GM18505 (cell line): ENCODE data around the gene KDM6B.

Source experiments
- ATAC-seq: cut with Tn5 transposase; IDR thresholded peaks from one replicate; pipeline ENCODE4 v1.9.1; 2021; ENCODE audit not compliant: unreplicated experiment
- POLR2A ChIP-seq: IDR thresholded peaks from 4 replicates; pipeline ENCODE4 v1.6.1; 2011; ENCODE audit warnings: borderline replicate concordance; ENCODE audit not compliant: insufficient read depth, insufficient read length; ENCODE audit errors: extremely low read depth

Gene KDM6B

GRCh38 chr17:7880076-7880868 lies 46.3 kb downstream of the KDM6B start:
- TF ChIP-seq POLR2A = no peak
- no peak for ATAC-seq

DNA sequence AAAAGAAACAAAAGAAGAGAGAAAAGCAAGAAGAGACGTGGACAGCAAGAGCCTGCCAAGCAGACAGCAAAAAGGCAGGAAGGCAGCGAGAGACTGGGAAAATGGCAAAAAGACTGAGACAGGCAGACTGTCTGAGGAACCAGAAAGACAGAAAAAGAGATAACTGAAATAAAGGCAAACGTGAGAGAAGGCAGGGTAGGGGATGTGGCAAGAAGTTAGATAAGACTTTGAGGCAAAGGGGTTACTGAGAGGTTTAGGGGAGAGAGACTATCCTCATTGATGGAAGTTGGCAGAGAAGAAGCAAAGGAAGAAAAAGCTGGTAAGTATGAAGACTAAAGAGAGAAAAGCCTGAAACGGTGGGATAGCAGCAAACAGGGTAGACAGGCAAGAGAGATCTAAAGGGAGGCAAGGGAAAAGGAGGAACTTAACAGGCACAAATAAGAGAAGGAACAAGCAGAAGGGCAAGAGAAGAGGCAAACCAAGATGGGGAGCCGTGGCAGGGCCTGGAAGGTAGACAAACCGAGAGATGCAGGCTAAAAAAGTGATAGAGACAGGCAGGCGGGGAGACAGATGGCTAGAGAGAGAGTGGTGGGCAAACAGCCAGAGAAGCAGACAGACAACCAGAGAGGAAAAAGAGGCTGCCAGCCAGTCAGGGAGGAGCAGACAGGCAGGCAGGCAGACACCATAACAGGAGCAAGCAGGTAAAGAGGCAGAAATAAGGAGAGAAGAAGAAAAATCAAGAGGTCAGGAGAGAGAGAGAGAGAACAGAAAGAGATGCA lies 47.4 kb downstream of the KDM6B start:
- ATAC-seq = no peak
- TF ChIP-seq POLR2A = no peak

DNA sequence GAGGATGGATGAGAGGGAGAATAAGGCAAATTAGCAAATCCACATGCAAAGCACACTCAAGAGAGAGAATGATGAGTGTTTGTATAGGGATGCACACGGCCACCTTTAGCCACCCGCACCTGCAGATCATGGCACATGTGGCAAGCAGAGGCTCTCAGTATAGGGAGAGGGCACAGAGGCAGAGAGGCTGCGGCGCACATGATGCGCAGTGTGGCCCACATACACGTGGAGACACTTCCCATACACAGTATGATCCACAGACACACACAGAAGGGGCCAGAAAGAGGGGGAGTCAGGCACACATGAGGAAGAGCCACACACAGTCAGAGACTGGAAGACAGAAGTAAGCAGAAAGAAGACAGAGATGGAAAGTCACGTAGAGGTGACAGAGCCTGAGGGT lies 48.1 kb downstream of the KDM6B start:
- ATAC-seq = no peak
- TF ChIP-seq POLR2A = no peak

DNA sequence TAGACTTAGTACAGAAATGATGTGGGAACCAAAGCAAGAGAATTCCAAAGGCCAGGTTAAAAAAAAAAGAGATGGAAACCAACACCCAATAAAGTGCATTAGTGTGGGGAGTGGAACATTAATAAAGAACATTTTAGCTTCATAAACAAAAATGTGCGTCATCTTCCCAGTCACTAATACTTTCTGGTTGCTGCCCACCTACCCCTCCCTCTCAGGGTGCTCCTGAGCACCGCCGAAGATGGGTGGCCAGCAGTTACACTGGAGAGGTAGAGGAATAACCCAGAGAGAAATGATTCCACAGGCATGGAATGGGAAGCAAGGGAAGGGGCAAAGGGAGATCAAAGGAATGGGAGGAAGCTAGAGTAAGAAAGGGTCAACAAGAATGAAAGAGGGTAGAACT lies 48.6 kb downstream of the KDM6B start:
- no peak for ATAC-seq
- no peak for TF ChIP-seq POLR2A
